H1 (cell line): Measurements from ENCODE around the gene YWHAE. TPM values are rescaled to one million over a fixed set of nuclear protein-coding genes. Genes with fewer than 3 reads are reported as not detected.

ENCODE experiments used
- CTCF ChIA-PET: fragments of 300-600 bp; sonication (Branson Sonifier 250); formaldehyde crosslinking; loops from one replicate; lab custom pipeline; 2021; ENCODE audit not compliant: partially characterized antibody; lab: Charles Lee
- POLR2A ChIA-PET: fragments of 300-600 bp; sonication (Branson Sonifier 250); formaldehyde crosslinking; loops from one replicate; lab custom pipeline; 2021; ENCODE audit warnings: inconsistent platforms; ENCODE audit not compliant: partially characterized antibody; lab: Charles Lee
- DNase-seq, 2 experiments: peaks; one replicate each; pipeline versions ENCODE4 v3.0.0 to v3.0.0-alpha.2; 2010 to 2022; ENCODE audit warnings: low spot score in 2 of 2, low read depth in 1 of 2, mixed read lengths in 1 of 2
- FAIRE-seq: peaks from 2 replicates; lab custom pipeline; 2011; peaks lifted over from hg19 to GRCh38; lab: Jason Lieb, UNC
- H2AFZ ChIP-seq: 2 replicates; pipeline ENCODE4 v1.8.1; 2012; ENCODE audit warnings: low read length, inconsistent platforms
- H2AK5ac ChIP-seq: 2 replicates; pipeline ENCODE4 v1.6.1; 2013; ENCODE audit warnings: low read depth, low read length
- H2BK120ac ChIP-seq: replicated peaks from 2 replicates; pipeline ENCODE3; 2013; ENCODE audit warnings: low read depth, low read length, inconsistent platforms
- H2BK12ac ChIP-seq: 2 replicates; pipeline ENCODE4 v1.6.1; 2013; ENCODE audit warnings: low read depth, low read length
- H2BK15ac ChIP-seq: 2 replicates; pipeline ENCODE4 v1.6.1; 2013; ENCODE audit warnings: low read length
- H2BK20ac ChIP-seq: 2 replicates; pipeline ENCODE4 v1.6.1; 2013; ENCODE audit warnings: low read length
- H2BK5ac ChIP-seq: 2 replicates; pipeline ENCODE4 v1.6.1; 2013; ENCODE audit warnings: low read depth, low read length
- H3K14ac ChIP-seq: 2 replicates; pipeline ENCODE4 v1.6.1; 2013; ENCODE audit warnings: inconsistent platforms; ENCODE audit not compliant: insufficient read length
- H3K18ac ChIP-seq: 2 replicates; pipeline ENCODE4 v1.6.1; 2013; ENCODE audit warnings: low read length; ENCODE audit errors: extremely low read depth
- H3K23ac ChIP-seq: 2 replicates; pipeline ENCODE4 v1.6.1; 2013; ENCODE audit warnings: inconsistent platforms; ENCODE audit not compliant: insufficient read length
- H3K23me2 ChIP-seq: 2 replicates; pipeline ENCODE4 v1.6.1; 2013; ENCODE audit warnings: low read depth, low read length
- H3K27ac ChIP-seq: 2 replicates; pipeline ENCODE4 v1.6.1; 2011; ENCODE audit warnings: low read depth, low read length, inconsistent platforms
- H3K27me3 ChIP-seq, 4 experiments: replicated peaks in 1 of 4; 1 replicate in 1 of 4; 2 replicates in 3 of 4; pipeline versions ENCODE4 v1.6.1 to v1.8.1; 2011 to 2013; ENCODE audit warnings: low read length in 3 of 4, mild to moderate bottlenecking in 3 of 4, inconsistent platforms in 2 of 4, mixed read lengths in 2 of 4, moderate library complexity in 1 of 4; ENCODE audit not compliant: control insufficient read depth in 3 of 4, insufficient read depth in 3 of 4; ENCODE audit errors: extremely low read depth in 1 of 4
- H3K36me3 ChIP-seq, 4 experiments: 2 replicates each; pipeline versions ENCODE4 v1.6.1 to v1.8.1; 2011 to 2013; ENCODE audit warnings: mild to moderate bottlenecking in 4 of 4, low read length in 3 of 4, moderate library complexity in 2 of 4, control low read depth in 1 of 4, inconsistent platforms in 1 of 4; ENCODE audit not compliant: insufficient read depth in 4 of 4, control insufficient read depth in 2 of 4
- H3K4ac ChIP-seq: replicated peaks from 2 replicates; pipeline ENCODE3; 2013; ENCODE audit warnings: low read length, low read depth, mixed read lengths, inconsistent platforms; ENCODE audit not compliant: insufficient read length
- H3K4me1 ChIP-seq, 4 experiments: replicated peaks in 1 of 4; 1 replicate in 1 of 4; 2 replicates in 3 of 4; pipeline versions ENCODE4 v1.6.1 to v1.8.1; 2011 to 2013; ENCODE audit warnings: low read length in 3 of 4, inconsistent platforms in 2 of 4, mixed read lengths in 1 of 4; ENCODE audit not compliant: insufficient read depth in 4 of 4, control insufficient read depth in 3 of 4
- H3K4me2 ChIP-seq, 2 experiments: 2 replicates each; pipeline versions ENCODE4 v1.6.1 to v1.8.1; 2011 to 2013; ENCODE audit warnings: low read depth in 2 of 2, low read length in 2 of 2, control low read depth in 1 of 2, inconsistent platforms in 1 of 2, mild to moderate bottlenecking in 1 of 2; ENCODE audit not compliant: insufficient read depth in 1 of 2
- H3K4me3 ChIP-seq, 4 experiments: fragments of 200-600, 300-600 bp in 1 of 4; sonication (generic), shearing (Covaris generic), sonication (Bioruptor Twin) in 1 of 4; 2 replicates each; pipeline versions ENCODE4 v1.5.1 to v1.8.1; 2011 to 2016; ENCODE audit warnings: low read length in 4 of 4, low read depth in 3 of 4, control low read depth in 2 of 4, inconsistent platforms in 2 of 4, mild to moderate bottlenecking in 2 of 4, mixed read lengths in 1 of 4, moderate library complexity in 1 of 4; ENCODE audit not compliant: insufficient read depth in 2 of 4; ENCODE audit errors: extremely low read depth in 1 of 4
- H3K56ac ChIP-seq: replicated peaks from 2 replicates; pipeline ENCODE3; 2013; ENCODE audit warnings: low read depth, mild to moderate bottlenecking, mixed read lengths, low read length, inconsistent platforms; ENCODE audit not compliant: insufficient read length
- H3K79me1 ChIP-seq: 2 replicates; pipeline ENCODE4 v1.6.1; 2013; ENCODE audit warnings: low read depth, low read length, control low read depth
- H3K79me2 ChIP-seq, 2 experiments: 2 replicates each; pipeline versions ENCODE4 v1.6.1 to v1.8.1; 2012 to 2013; ENCODE audit warnings: low read length in 2 of 2, mild to moderate bottlenecking in 2 of 2, inconsistent platforms in 1 of 2; ENCODE audit not compliant: insufficient read depth in 2 of 2, control insufficient read depth in 1 of 2
- H3K9ac ChIP-seq, 4 experiments: replicated peaks in 1 of 4; 1 replicate in 1 of 4; 2 replicates in 3 of 4; pipeline versions ENCODE4 v1.6.1 to v1.8.1; 2011 to 2013; ENCODE audit warnings: low read depth in 3 of 4, low read length in 3 of 4, control low read depth in 2 of 4, mild to moderate bottlenecking in 2 of 4, moderate library complexity in 2 of 4, inconsistent platforms in 1 of 4; ENCODE audit errors: extremely low read depth in 1 of 4
- H3K9me3 ChIP-seq, 2 experiments: 2 replicates each; pipeline versions ENCODE4 v1.6.1 to v1.8.1; 2012 to 2013; ENCODE audit warnings: mild to moderate bottlenecking in 2 of 2, moderate library complexity in 2 of 2, control low read depth in 1 of 2, inconsistent platforms in 1 of 2, low read depth in 1 of 2, low read length in 1 of 2, mixed read lengths in 1 of 2; ENCODE audit not compliant: insufficient read depth in 2 of 2
- H4K20me1 ChIP-seq, 2 experiments: replicated peaks in 1 of 2; 2 replicates each; pipeline versions ENCODE3 to v1.8.1; 2011 to 2013; ENCODE audit warnings: inconsistent platforms in 2 of 2, low read length in 2 of 2, mild to moderate bottlenecking in 1 of 2; ENCODE audit not compliant: insufficient read depth in 2 of 2, control insufficient read depth in 1 of 2
- H4K5ac ChIP-seq: 2 replicates; pipeline ENCODE4 v1.6.1; 2013; ENCODE audit warnings: low read length, low read depth, mixed read lengths, inconsistent platforms; ENCODE audit not compliant: insufficient read length
- H4K8ac ChIP-seq: 2 replicates; pipeline ENCODE4 v1.8.0; 2013; ENCODE audit warnings: mild to moderate bottlenecking, moderate library complexity, low read length, inconsistent platforms; ENCODE audit not compliant: insufficient read depth; ENCODE audit errors: extremely low read depth
- H4K91ac ChIP-seq: replicated peaks from 2 replicates; pipeline ENCODE3; 2013; ENCODE audit warnings: low read length, mixed read lengths, inconsistent platforms; ENCODE audit not compliant: insufficient read length
- ATF2 ChIP-seq: IDR thresholded peaks from 2 replicates; pipeline ENCODE4 v1.6.1; 2012; ENCODE audit warnings: low read length, inconsistent platforms
- BRCA1 ChIP-seq: IDR thresholded peaks from 2 replicates; pipeline ENCODE4 v1.6.1; 2012; ENCODE audit warnings: low read depth, low read length, improper control_type of control experiment
- GABPA ChIP-seq: IDR thresholded peaks from 2 replicates; pipeline ENCODE4 v1.6.1; 2011; ENCODE audit warnings: mild to moderate bottlenecking, low read length, moderate library complexity, borderline replicate concordance; ENCODE audit not compliant: insufficient read depth
- HDAC6 ChIP-seq: IDR thresholded peaks from one replicate; pipeline ENCODE4 v1.7.1; 2012; ENCODE audit warnings: low read depth, mild to moderate bottlenecking, inconsistent platforms, low read length, moderate library complexity
- KDM4A ChIP-seq: IDR thresholded peaks from one replicate; pipeline ENCODE4 v1.7.1; 2012; ENCODE audit warnings: low read depth, mild to moderate bottlenecking, moderate library complexity, low read length, inconsistent platforms; ENCODE audit not compliant: severe bottlenecking
- KDM5A ChIP-seq: fragments of 200-600 bp; IDR thresholded peaks from 2 replicates; pipeline ENCODE4 v1.7.1; 2012; ENCODE audit warnings: mild to moderate bottlenecking, low read length, inconsistent platforms, mixed read lengths
- PHF8 ChIP-seq: fragments of 200-600 bp; sonication (generic); conservative IDR thresholded peaks from 2 replicates; pipeline ENCODE4 v1.7.1; 2012; ENCODE audit warnings: low read depth, mild to moderate bottlenecking, inconsistent platforms, low read length, moderate library complexity
- SAP30 ChIP-seq: fragments of 300-600 bp; sonication (generic); IDR thresholded peaks from 2 replicates; pipeline ENCODE4 v1.7.1; 2012; ENCODE audit warnings: low read length, moderate library complexity, mild to moderate bottlenecking, inconsistent platforms; ENCODE audit not compliant: insufficient read depth, insufficient replicate concordance
- TAF1 ChIP-seq: IDR thresholded peaks from 2 replicates; pipeline ENCODE4 v1.6.1; 2011; ENCODE audit warnings: mild to moderate bottlenecking, low read depth, low read length
- WGBS, 2 experiments: shearing (Covaris generic) in 1 of 2; methylation state at CpG; one replicate each; pipeline versions ENCODE4 v1.1.6 to v1.1.7; 2013 to 2015; ENCODE audit warnings: low lambda C conversion rate in 2 of 2, mixed read lengths in 2 of 2, inconsistent platforms in 1 of 2, low coverage in 1 of 2, missing lambda C conversion rate in 1 of 2; ENCODE audit not compliant: insufficient replicate concordance in 2 of 2, insufficient coverage in 1 of 2, insufficient read length in 1 of 2; ENCODE audit errors: extremely low coverage in 1 of 2, missing lambda C conversion rate in 1 of 2; 5-methylcytosine and 5-hydroxymethylcytosine counted together
- polyA plus RNA-seq, 7 experiments: library from polyadenylated mRNA; depleted of rRNA in 3 of 7; stranded (reverse) in 5 of 7; unstranded in 2 of 7; fragments of >200 nt in 5 of 7; fragments of 200-250 nt in 2 of 7; gene quantifications; 1 replicate in 5 of 7; 2 replicates in 1 of 7; 4 replicates in 1 of 7; pipeline versions ENCODE4 v1.2.1 to v1.2.3, GENCODE V29; 2011 to 2013; ENCODE audit warnings: missing spikeins in 2 of 7, mixed read lengths in 2 of 7
- total RNA-seq: library from RNA; stranded (reverse); fragmentation: NEBNext Ultra II Directional; extraction: Animal tissue kit (Norgen Biotek cat#: 25700); gene quantifications from 2 replicates; pipeline ENCODE4 v1.2.1, GENCODE V29; 2021

Gene YWHAE
- total and polyA plus RNA-seq, 2 of the 8 experiments (the other 6 are each of a cell fraction or from before 2014, with no cell fraction given): 559 to 1,186 TPM

- H3K18ac ChIP-seq: no peak overlapping the region
- no peak overlapping the region for H2AFZ ChIP-seq
- DNase-seq: no peak
- H2BK12ac ChIP-seq: no peak overlapping the region
- CTCF ChIA-PET: interaction anchor here (0.9 to 2.8 kb wide), 3 partner anchors 28 to 185 kb away, joined by 3 to 12 read pairs (median 4); no protein-coding TSS in a partner anchor
- POLR2A ChIA-PET: interaction anchor here (0.9 kb wide), 1 partner anchor 37 kb away, joined by 3 read pairs; no protein-coding TSS in a partner anchor
- no peak overlapping the region for H3K27ac ChIP-seq
- no peaks in the 10 kb centered on the region for H3K36me3 ChIP-seq
- H2AK5ac ChIP-seq: no peak overlapping the region
- H4K91ac ChIP-seq: no peak overlapping the region
- no peaks in the 10 kb centered on the region for H3K4me1 ChIP-seq
- 95% methylated on average over 5 of the region's 5 CpGs; no CpG with 5 or more reads in 1 of the 2 experiments for WGBS, 2 experiments
- no peak overlapping the region for H3K4ac ChIP-seq
- H3K56ac ChIP-seq: no peak overlapping the region
- no peak overlapping the region for H4K8ac ChIP-seq
- no peaks in the 10 kb centered on the region for H3K27me3 ChIP-seq
- H3K9ac ChIP-seq: no peak overlapping the region
- H4K5ac ChIP-seq: no peak overlapping the region
- H4K20me1 ChIP-seq: no peaks in the 10 kb centered on the region
- H3K9me3 ChIP-seq: no peaks in the 10 kb centered on the region
- H2BK5ac ChIP-seq: no peak overlapping the region
- H3K4me2 ChIP-seq: no peak overlapping the region
- H2BK15ac ChIP-seq: no peak overlapping the region
- no peak overlapping the region for H2BK20ac ChIP-seq
- H3K23ac ChIP-seq: no peak overlapping the region
- no peak for FAIRE-seq
- no peak for TF ChIP-seq BRCA1
- TF ChIP-seq KDM5A: no peak
- TF ChIP-seq ATF2: no peak
- no peak for TF ChIP-seq TAF1
- TF ChIP-seq GABPA: no peak
- no peak for TF ChIP-seq KDM4A
- TF ChIP-seq HDAC6: no peak
- no peak for TF ChIP-seq SAP30
- TF ChIP-seq PHF8: no peak
- TF ChIP-seq, all 59 proteins: peak for 0
- Histone ChIP-seq H3K23me2 (no peaks in the 10 kb centered on the region), H2BK120ac (no peak overlapping the region), H3K79me2 (no peaks in the 10 kb centered on the region), H3K14ac (no peak overlapping the region), H3K79me1 (no peaks in the 10 kb centered on the region), H3K4me3 (no peak overlapping the region)
Measured at GRCh38 chr17:1304522-1304921, 95.5 kb downstream of the YWHAE start.
